ENCODE results near the gene TRIP12. TPM values are rescaled to one million over a fixed set of nuclear protein-coding genes. Genes with fewer than 3 reads are reported as not detected.

TRIP12 gene
- total and polyA plus RNA-seq, 2 experiments from 2014 or later: 21.5 to 133 TPM

DNA sequence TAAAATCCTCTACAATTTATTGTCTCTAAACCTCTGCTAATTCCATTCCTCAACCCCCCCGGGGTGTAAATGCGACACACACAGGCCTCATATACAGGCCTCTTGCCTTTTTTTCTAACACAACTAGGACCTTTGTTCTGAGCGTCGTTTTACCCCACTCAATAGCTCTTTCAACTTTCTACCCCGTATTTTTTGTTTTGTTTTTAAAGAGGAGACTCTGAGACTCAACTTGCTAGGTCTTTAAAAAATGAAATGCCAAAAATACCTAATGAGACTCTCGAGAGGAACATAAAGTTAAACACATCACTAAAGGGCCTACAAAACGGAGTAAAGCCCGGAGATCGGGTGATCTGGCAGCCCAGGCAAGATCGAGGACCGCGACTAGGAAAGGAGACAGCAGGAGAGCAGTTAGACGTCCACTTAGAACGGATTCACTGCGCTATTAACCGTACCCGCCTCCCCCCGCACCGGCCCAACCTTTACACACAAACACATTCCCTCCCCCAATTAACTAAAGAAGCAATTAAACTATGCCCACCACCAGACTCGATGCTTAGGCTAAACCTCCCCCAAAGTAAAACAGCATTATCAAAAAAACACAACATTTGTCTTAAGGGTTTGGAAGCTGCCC, 1.7 kb downstream of the TRIP12 start:
- Histone ChIP-seq H3K4me3 (peak overlapping the region; percentile 92), H3K79me2 (replicated peaks; ENCODE audit: insufficient read depth) (peaks cover 81% of the 10 kb centered on the region), H3F3A (replicated peaks; ENCODE audit: low read depth) (peaks cover 15% of the 10 kb centered on the region; the same call in 1 of the 2 replicates), H3K9me2 (ENCODE audit: insufficient read depth) (no peaks in the 10 kb centered on the region), H2AFZ (no peak overlapping the region), H4K20me1 (replicated peaks; ENCODE audit: insufficient read depth) (peaks cover 12% of the 10 kb centered on the region), H3K27ac (ENCODE audit: low read depth) (peak overlapping the region; percentile 97), H3K36me3 (ENCODE audit: insufficient read depth) (no peaks in the 10 kb centered on the region), H3K4me1 (ENCODE audit: insufficient read depth) (peaks cover 12% of the 10 kb centered on the region), H3K27me3 (ENCODE audit: insufficient read depth) (no peaks in the 10 kb centered on the region), H3K4me2 (peak overlapping the region; percentile 99)
- Mint-ChIP-seq H3K4me1 (peaks cover 11% of the 10 kb centered on the region), H3K4me3 (peak overlapping the region; percentile 99), H3K9me3 (no peaks in the 10 kb centered on the region), H3K27ac (peak overlapping the region; percentile 97; the same call in 1 of the 2 replicates), H3K36me3 (ENCODE audit: low read depth) (peaks cover 20% of the 10 kb centered on the region), H3K27me3 (ENCODE audit: insufficient read depth, low read depth, poor library complexity) (peaks cover 14% of the 10 kb centered on the region)
- DNase-seq (ENCODE audit: low spot score): no peak
- TF ChIP-seq EZH2phosphoT487 (IDR thresholded peaks at IDR 0.05; ENCODE audit: unreplicated experiment) (no peak), ZNF331 (CRISPR knock-in tag; IDR thresholded peaks at IDR 0.05; ENCODE audit: low read depth) (no peak), CTCF (conservative IDR thresholded peaks at IDR 0.05; ENCODE audit: low read depth in 2 of 2) (no peak), EZH2 (IDR thresholded peaks at IDR 0.05; ENCODE audit: low read depth, unreplicated experiment) (no peak), STAT1 (IDR thresholded peaks at IDR 0.05; ENCODE audit: unreplicated experiment) (no peak), CREB1 (CRISPR knock-in tag; IDR thresholded peaks at IDR 0.05; ENCODE audit: low read depth) (no peak), POLR2AphosphoS5 (IDR thresholded peaks at IDR 0.05; ENCODE audit: low read depth) (no peak), ZNF114 (CRISPR knock-in tag; IDR thresholded peaks at IDR 0.05) (no peak), ETS1 (IDR thresholded peaks at IDR 0.05) (no peak), NANOG (IDR thresholded peaks at IDR 0.05; ENCODE audit: borderline replicate concordance) (no peak), JUNB (IDR thresholded peaks at IDR 0.05; ENCODE audit: unreplicated experiment) (no peak), REST (IDR thresholded peaks at IDR 0.05; ENCODE audit: unreplicated experiment) (no peak)
- TF ChIP-seq, protein P1, sequence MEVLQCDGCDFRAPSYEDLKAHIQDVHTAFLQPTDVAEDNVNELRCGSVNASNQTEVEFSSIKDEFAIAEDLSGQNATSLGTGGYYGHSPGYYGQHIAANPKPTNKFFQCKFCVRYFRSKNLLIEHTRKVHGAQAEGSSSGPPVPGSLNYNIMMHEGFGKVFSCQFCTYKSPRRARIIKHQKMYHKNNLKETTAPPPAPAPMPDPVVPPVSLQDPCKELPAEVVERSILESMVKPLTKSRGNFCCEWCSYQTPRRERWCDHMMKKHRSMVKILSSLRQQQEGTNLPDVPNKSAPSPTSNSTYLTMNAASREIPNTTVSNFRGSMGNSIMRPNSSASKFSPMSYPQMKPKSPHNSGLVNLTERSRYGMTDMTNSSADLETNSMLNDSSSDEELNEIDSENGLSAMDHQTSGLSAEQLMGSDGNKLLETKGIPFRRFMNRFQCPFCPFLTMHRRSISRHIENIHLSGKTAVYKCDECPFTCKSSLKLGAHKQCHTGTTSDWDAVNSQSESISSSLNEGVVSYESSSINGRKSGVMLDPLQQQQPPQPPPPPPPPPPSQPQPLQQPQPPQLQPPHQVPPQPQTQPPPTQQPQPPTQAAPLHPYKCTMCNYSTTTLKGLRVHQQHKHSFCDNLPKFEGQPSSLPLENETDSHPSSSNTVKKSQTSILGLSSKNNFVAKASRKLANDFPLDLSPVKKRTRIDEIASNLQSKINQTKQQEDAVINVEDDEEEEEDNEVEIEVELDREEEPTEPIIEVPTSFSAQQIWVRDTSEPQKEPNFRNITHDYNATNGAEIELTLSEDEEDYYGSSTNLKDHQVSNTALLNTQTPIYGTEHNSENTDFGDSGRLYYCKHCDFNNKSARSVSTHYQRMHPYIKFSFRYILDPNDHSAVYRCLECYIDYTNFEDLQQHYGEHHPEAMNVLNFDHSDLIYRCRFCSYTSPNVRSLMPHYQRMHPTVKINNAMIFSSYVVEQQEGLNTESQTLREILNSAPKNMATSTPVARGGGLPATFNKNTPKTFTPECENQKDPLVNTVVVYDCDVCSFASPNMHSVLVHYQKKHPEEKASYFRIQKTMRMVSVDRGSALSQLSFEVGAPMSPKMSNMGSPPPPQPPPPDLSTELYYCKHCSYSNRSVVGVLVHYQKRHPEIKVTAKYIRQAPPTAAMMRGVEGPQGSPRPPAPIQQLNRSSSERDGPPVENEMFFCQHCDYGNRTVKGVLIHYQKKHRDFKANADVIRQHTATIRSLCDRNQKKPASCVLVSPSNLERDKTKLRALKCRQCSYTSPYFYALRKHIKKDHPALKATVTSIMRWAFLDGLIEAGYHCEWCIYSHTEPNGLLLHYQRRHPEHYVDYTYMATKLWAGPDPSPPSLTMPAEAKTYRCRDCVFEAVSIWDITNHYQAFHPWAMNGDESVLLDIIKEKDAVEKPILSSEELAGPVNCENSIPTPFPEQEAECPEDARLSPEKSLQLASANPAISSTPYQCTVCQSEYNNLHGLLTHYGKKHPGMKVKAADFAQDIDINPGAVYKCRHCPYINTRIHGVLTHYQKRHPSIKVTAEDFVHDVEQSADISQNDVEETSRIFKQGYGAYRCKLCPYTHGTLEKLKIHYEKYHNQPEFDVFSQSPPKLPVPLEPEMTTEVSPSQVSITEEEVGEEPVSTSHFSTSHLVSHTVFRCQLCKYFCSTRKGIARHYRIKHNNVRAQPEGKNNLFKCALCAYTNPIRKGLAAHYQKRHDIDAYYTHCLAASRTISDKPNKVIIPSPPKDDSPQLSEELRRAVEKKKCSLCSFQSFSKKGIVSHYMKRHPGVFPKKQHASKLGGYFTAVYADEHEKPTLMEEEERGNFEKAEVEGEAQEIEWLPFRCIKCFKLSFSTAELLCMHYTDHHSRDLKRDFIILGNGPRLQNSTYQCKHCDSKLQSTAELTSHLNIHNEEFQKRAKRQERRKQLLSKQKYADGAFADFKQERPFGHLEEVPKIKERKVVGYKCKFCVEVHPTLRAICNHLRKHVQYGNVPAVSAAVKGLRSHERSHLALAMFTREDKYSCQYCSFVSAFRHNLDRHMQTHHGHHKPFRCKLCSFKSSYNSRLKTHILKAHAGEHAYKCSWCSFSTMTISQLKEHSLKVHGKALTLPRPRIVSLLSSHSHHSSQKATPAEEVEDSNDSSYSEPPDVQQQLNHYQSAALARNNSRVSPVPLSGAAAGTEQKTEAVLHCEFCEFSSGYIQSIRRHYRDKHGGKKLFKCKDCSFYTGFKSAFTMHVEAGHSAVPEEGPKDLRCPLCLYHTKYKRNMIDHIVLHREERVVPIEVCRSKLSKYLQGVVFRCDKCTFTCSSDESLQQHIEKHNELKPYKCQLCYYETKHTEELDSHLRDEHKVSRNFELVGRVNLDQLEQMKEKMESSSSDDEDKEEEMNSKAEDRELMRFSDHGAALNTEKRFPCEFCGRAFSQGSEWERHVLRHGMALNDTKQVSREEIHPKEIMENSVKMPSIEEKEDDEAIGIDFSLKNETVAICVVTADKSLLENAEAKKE (CRISPR knock-in tag; IDR thresholded peaks at IDR 0.05): no peak
- ATAC-seq: no peak

All from GM23338 (cell line).